GM12865 (cell line): Measurements from ENCODE around the gene ZBTB42.
A peak's percentile ranks its signal among the peaks of the same experiment; 100 is the strongest.

Source experiments
- DNase-seq: peaks from one replicate; pipeline ENCODE4 v3.0.0; 2010; ENCODE audit warnings: low read depth
- H3K4me3 ChIP-seq: 2 replicates; pipeline ENCODE4 v1.5.1; 2011; ENCODE audit warnings: mild to moderate bottlenecking, low read depth, low read length, control low read depth
- CTCF ChIP-seq: IDR thresholded peaks from 2 replicates; pipeline ENCODE4 v1.5.1; 2011; ENCODE audit warnings: low read length, control low read depth, low read depth, inconsistent platforms; ENCODE audit not compliant: insufficient read depth; ENCODE audit errors: missing control alignments

ZBTB42 gene

DNA sequence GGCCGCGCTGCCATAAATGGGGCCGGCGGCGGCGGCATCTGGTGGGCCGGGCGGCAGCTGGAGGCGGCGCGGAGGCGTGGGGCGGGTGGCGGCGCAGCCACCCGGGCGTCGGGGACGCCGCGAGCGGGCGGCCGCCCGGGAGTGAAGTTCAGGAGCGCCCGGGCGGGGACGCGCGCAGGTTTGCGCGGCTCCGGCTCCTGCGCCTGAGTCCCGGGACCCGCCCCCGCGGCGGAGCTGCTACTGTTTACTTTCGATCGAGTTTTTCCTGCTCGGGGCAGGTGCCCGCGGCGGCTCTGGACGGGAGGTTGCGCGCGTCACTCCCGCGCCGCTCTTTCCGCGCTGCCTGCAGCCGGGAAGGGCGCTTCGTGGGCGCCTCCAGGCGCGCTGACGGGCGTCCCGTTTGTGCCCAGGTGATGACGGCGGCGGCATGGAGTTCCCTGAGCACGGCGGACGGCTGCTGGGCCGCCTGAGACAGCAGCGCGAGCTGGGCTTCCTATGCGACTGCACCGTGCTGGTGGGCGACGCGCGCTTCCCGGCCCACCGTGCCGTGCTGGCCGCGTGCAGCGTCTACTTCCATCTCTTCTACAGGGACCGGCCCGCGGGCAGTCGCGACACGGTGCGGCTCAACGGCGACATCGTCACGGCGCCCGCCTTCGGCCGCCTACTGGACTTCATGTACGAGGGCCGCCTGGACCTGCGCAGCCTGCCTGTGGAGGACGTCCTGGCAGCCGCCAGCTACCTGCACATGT is at the start of gene ZBTB42:
Gene ZBTB42 (plus strand): TSS at position 331 of the 749 bp plus-strand sequence. CDS start 97 bp downstream, at position 428.
- DNase-seq, result peak; percentile 67

GRCh38 chr14:104751539-104752422 is 49.1 kb upstream of the ZBTB42 start:
- peak overlapping the region; percentile 63 for H3K4me3 ChIP-seq
- no peak for DNase-seq
- TF ChIP-seq CTCF, result no peak

More for the DNA sequence above, at the start of gene ZBTB42:
- peak within 1 kb of the TSS; percentile 62 for H3K4me3 ChIP-seq
- no peak for TF ChIP-seq CTCF

DNA sequence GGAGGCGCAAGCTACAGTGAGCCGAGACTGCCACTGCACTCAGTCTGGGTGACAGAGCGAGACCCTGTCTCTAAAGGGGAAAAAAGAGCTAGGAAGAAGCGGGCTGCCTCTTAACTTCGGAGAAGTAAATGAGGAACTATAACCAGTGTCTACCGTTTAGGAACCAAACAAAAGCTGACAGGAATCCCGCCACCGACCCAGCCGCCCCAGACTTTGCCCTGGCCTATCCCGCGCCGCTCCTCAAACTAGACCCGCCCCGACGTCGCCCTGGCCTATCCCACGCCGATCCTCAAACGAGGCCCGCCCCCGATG is 48.5 kb upstream of the ZBTB42 start:
- DNase-seq, result no peak
- peak overlapping the region; percentile 63 for H3K4me3 ChIP-seq
- no peak for TF ChIP-seq CTCF

DNA sequence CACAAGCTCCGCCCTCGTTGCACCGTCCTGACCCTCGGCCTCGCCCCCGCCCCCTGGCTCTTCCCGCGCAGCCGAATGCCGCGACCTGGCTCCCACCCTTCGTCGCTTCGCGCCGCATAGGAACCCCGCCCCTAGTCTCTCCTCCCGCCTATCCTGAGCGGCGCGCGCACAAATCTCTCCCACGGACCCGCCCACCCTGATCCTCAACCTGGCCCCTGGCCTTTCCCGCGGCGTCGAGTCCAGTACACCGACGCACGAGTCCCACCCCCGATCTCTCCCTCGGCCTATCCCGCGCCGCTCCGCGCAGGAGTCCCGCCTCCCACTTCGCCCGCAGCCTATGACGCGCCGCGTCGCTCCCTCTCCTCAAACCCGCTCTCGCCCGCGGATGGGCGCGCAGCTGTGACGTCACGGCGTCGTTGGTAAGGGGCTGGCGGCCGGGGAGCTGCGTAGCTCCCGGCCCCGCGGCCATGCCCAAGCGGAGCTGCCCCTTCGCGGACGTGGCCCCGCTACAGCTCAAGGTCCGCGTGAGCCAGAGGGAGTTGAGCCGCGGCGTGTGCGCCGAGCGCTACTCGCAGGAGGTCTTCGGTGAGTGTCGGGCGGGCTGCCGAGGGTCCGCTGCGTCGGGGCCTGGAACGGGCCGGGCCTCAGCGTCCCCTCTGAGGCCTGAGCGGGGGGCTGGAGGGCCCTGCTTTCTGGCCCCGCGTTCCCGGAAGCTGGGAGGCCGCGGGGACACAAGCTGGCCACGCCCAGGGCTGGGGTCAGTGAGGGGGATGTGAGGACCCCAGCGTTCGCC is 48.0 kb upstream of the ZBTB42 start, which contains the start of gene SIVA1:
Gene SIVA1 (plus strand): TSS at position 413 of the 793 bp plus-strand sequence. CDS start 55 bp downstream, at position 468.
- peak within 1 kb of the TSS; percentile 71 for H3K4me3 ChIP-seq
- no peak for TF ChIP-seq CTCF
- peak; percentile 100 for DNase-seq

- peak overlapping the region; percentile 71 for H3K4me3 ChIP-seq
- DNase-seq, result peak; percentile 30
- TF ChIP-seq CTCF, result no peak
Measured at GRCh38 chr14:104753528-104754212, 47.2 kb upstream of the ZBTB42 start.
